Measurements from ENCODE around the gene CDH5. TPM values are rescaled to one million over a fixed set of nuclear protein-coding genes. Genes with fewer than 3 reads are reported as not detected.

The CDH5 gene
- polyA plus RNA-seq, 1 of the 3 experiments (the other 2 are of a cell fraction) = not detected

- Histone ChIP-seq H3K36me3 (replicated peaks in 1 of 2; ENCODE audit: control insufficient read depth in 1 of 2, insufficient read depth in 2 of 2, low read length in 1 of 2) (no peaks in the 10 kb centered on the region), H3K27ac (ENCODE audit: low read depth in 2 of 2, low read length in 1 of 2) (no peak overlapping the region), H3K4me2 (no peak overlapping the region), H3K9me3 (no peaks in the 10 kb centered on the region), H3K79me2 (ENCODE audit: insufficient read depth) (no peaks in the 10 kb centered on the region), H3K27me3 (ENCODE audit: insufficient read depth) (no peaks in the 10 kb centered on the region), H2AFZ (ENCODE audit: low read depth) (no peak overlapping the region), H3K4me1 (ENCODE audit: control insufficient read depth in 1 of 2, insufficient read depth in 2 of 2, low read depth in 1 of 2, low read length in 1 of 2) (no peaks in the 10 kb centered on the region; a peak in 1 of 4 replicates), H3F3A (replicated peaks; ENCODE audit: insufficient read depth) (no peaks in the 10 kb centered on the region), H3K9me2 (no peaks in the 10 kb centered on the region), H4K20me1 (ENCODE audit: insufficient read depth) (no peaks in the 10 kb centered on the region), H3K4me3 (ENCODE audit: low read depth in 2 of 2, low read length in 1 of 2) (no peak overlapping the region), H3K9ac (no peak overlapping the region)
- ChIA-PET CTCF (interaction anchor here (1.0 to 15.6 kb wide), 3 partner anchors 9 to 81 kb away, joined by 3 to 299 read pairs (median 4); no protein-coding TSS in a partner anchor), POLR2A (no interaction called here)
- TF ChIP-seq USF1 (IDR thresholded peaks at IDR 0.05; ENCODE audit: borderline replicate concordance, low read depth) = no peak
- no peak for TF ChIP-seq TAF1 (IDR thresholded peaks at IDR 0.05; ENCODE audit: borderline replicate concordance, low read depth, low read length)
- no peak for TF ChIP-seq ELF1 (IDR thresholded peaks at IDR 0.05)
- WGBS (ENCODE audit: low lambda C conversion rate) = 54% methylated on average over 5 of the region's 5 CpGs
- no peak for DNase-seq
Observed at GRCh38 chr16:66397736-66398433, 31.4 kb downstream of the CDH5 start.

- no peak overlapping the region for H2AFZ ChIP-seq (ENCODE audit: low read depth)
- no peak for DNase-seq
- no peaks in the 10 kb centered on the region for H3K9me3 ChIP-seq
- ChIA-PET CTCF (interaction anchor here (15.6 kb wide), 1 partner anchor 79 kb away, joined by 299 read pairs; no protein-coding TSS in a partner anchor), POLR2A (no interaction called here)
- H3K4me2 ChIP-seq = no peak overlapping the region
- H3K4me1 ChIP-seq (ENCODE audit: control insufficient read depth in 1 of 2, insufficient read depth in 2 of 2, low read depth in 1 of 2, low read length in 1 of 2) = no peaks in the 10 kb centered on the region; a peak in 1 of 4 replicates
- no peak overlapping the region for H3K4me3 ChIP-seq (ENCODE audit: low read depth in 2 of 2, low read length in 1 of 2)
- H3K27me3 ChIP-seq (ENCODE audit: insufficient read depth) = no peaks in the 10 kb centered on the region
- no peaks in the 10 kb centered on the region for H3K79me2 ChIP-seq (ENCODE audit: insufficient read depth)
- no peak overlapping the region for H3K27ac ChIP-seq (ENCODE audit: low read depth in 2 of 2, low read length in 1 of 2)
- H3K9ac ChIP-seq = no peak overlapping the region
- H3K36me3 ChIP-seq (replicated peaks in 1 of 2; ENCODE audit: control insufficient read depth in 1 of 2, insufficient read depth in 2 of 2, low read length in 1 of 2) = no peaks in the 10 kb centered on the region
- WGBS (ENCODE audit: low lambda C conversion rate) = 62% methylated on average over 3 of the region's 3 CpGs
- TF ChIP-seq NRF1 (IDR thresholded peaks at IDR 0.05; ENCODE audit: low read depth, low read length) (no peak), CHD2 (IDR thresholded peaks at IDR 0.05; ENCODE audit: low read length, partially characterized antibody) (no peak), REST (IDR thresholded peaks at IDR 0.05; ENCODE audit: low read depth, low read length) (no peak), ZBTB33 (IDR thresholded peaks at IDR 0.05; ENCODE audit: borderline replicate concordance, low read depth) (no peak)
- H3K9me2 ChIP-seq = no peaks in the 10 kb centered on the region
- no peaks in the 10 kb centered on the region for H4K20me1 ChIP-seq (ENCODE audit: insufficient read depth)
- H3F3A ChIP-seq (replicated peaks; ENCODE audit: insufficient read depth) = no peaks in the 10 kb centered on the region
Observed at GRCh38 chr16:66399031-66399430, 32.5 kb downstream of the CDH5 start.
